Cerebellar cortex (tissue), 1 donor: ENCODE results near the gene VAMP5.
"Not testable (repeated sequence)": the region's sequence is repeated elsewhere in the genome, so short reads cannot be mapped to it uniquely, and the experiment has no call there.

ENCODE experiments used
- DNase-seq: peaks from one replicate; pipeline ENCODE4 v3.0.0-alpha.2; 2015; ENCODE audit warnings: low spot score

VAMP5 gene

GRCh38 chr2:85601771-85602475 lies 17.7 kb downstream of the VAMP5 start:
- peak; percentile 30 for DNase-seq

- DNase-seq, result peak; percentile 89
These were observed 18.4 kb downstream of the VAMP5 start, which contains the start of gene TMEM150A for GRCh38 chr2:85602476-85603234. TSS of gene TMEM150A (minus strand) at chr2:85602698. CDS start at chr2:85601948, 750 bp downstream.

GRCh38 chr2:85604133-85604444 lies 19.9 kb downstream of the VAMP5 start:
- DNase-seq, result not testable (repeated sequence)

GRCh38 chr2:85604568-85605339 lies 20.5 kb downstream of the VAMP5 start:
- no peak for DNase-seq

- DNase-seq, result no peak
These were observed 21.3 kb downstream of the VAMP5 start for GRCh38 chr2:85605406-85606115.

- DNase-seq, result no peak
These were observed 21.9 kb downstream of the VAMP5 start for GRCh38 chr2:85606116-85606455.

- no peak for DNase-seq
These were observed 23.3 kb downstream of the VAMP5 start for GRCh38 chr2:85607268-85608215.

GRCh38 chr2:85611217-85611704 lies 27.0 kb downstream of the VAMP5 start:
- no peak for DNase-seq

GRCh38 chr2:85611705-85612587 lies 27.7 kb downstream of the VAMP5 start, which contains the start of gene C2orf68:
TSS of gene C2orf68 (minus strand) at chr2:85612066. CDS start at chr2:85611984, 82 bp downstream.
- peak; percentile 91 for DNase-seq

- DNase-seq, result no peak
These were observed 29.7 kb downstream of the VAMP5 start for GRCh38 chr2:85613717-85614515.

GRCh38 chr2:85614757-85615156 lies 30.5 kb downstream of the VAMP5 start:
- not testable (repeated sequence) for DNase-seq

GRCh38 chr2:85615413-85615728 lies 31.1 kb downstream of the VAMP5 start:
- no peak for DNase-seq

GRCh38 chr2:85617723-85618122 lies 33.5 kb downstream of the VAMP5 start:
- DNase-seq, result not testable (repeated sequence)

- no peak for DNase-seq
These were observed 35.4 kb downstream of the VAMP5 start for GRCh38 chr2:85619617-85620016.

GRCh38 chr2:85621338-85621737 lies 37.1 kb downstream of the VAMP5 start:
- DNase-seq, result no peak

- DNase-seq, result no peak
These were observed 39.8 kb downstream of the VAMP5 start for GRCh38 chr2:85623991-85624390.

GRCh38 chr2:85628658-85629057 lies 44.4 kb downstream of the VAMP5 start:
- no peak for DNase-seq

- no peak for DNase-seq
These were observed 47.1 kb downstream of the VAMP5 start for GRCh38 chr2:85631316-85631715.

GRCh38 chr2:85635011-85635410 lies 50.8 kb downstream of the VAMP5 start:
- DNase-seq, result no peak
